Stimulated activated naive CD4-positive, alpha-beta T cell treated with Interleukin-2 at 50 U/mL for 16 hours (primary cell): ENCODE results near the gene KCNJ12.
"Not testable (repeated sequence)": the region's sequence is repeated elsewhere in the genome, so short reads cannot be mapped to it uniquely, and the experiment has no call there.

Experiments used
- DNase-seq: peaks from one replicate; lab custom pipeline; 2025; lab: John Stamatoyannopoulos, UW

The KCNJ12 gene

DNA sequence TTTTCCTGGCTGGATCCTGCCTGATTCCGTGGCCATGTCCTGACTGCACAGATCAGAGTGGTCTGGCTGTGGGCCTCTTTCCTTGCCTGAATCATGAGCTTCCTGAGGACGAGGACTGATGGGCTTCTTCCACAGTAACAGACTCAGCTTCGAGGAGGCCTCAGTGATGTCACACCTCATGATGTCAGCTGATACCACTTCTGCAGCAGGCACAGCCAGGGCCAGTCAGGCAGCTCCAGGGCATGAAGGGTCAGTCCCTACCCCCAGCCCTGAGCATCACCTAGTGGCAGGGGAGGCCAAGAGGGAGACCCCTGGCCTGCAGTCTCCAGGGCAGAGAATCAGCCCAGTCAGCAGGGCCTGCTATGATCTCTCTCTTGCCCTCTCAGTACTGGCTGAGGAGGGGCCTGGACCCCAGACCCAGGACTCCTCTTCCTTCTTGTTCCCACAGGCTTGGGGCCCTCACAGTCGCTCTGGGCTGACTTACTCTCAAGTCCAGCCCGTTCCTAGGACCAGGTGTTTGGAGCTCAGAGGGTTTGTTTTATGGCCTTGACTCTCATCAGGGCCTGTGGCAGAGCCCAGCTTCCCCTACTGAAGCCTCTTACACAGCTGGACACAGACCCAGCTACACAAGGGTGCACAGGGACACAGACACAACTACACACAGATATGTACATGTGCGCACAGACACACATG, 26.7 kb upstream of the KCNJ12 start:
- DNase-seq = not testable (repeated sequence)

DNA sequence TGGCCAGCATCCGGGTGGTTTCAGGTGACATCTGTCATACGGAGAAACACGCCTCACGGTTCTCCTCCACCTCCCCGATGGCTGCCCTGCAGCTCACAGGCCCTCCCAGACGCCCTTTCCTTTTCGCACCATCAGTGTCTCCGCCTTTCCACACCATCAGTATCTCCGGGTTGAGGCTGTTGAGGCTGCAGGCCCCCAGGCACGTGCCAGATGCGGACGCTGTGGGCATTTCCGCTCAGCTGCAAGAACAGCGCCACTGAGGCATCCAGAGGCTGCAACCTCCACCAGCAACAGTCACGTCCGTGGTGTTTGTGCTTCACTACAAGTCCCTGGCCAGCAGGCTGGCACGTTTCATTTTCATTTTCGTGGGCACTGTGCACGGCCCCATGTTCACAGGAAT, 25.7 kb upstream of the KCNJ12 start:
- DNase-seq = not testable (repeated sequence)

DNA sequence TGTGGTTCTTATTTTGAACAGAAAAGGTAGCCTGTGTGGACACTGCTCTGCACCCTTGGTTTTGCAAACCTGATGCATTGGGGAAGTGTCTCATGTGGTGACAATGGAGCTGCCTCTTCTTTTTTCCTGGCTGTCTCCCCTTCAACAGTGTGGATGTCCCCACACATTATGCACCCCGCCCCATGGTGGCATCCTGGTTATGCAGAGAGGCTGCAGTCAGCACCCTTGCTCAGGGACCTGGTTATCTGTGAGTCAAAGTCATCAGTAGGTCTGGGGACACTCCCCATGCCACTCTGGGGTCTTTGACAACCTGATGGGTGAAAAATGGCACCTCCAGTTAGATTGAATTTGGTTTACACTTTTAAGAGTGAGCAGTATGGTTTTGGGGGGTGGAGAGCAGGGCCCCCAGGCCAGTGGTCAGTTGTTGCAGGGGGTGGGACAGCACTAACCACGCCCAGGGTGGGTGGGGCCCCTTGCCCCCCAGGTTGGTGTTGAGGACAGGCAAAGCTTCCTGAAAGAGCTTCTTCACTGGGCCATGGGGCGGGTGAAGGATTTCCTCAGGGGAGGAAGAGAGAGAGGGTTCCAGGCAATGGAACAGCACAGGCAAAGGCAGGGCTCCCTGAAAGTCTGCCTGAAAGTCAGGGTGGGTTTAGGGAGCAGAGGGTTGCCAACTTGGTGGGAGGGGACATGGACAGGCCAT, 24.6 kb upstream of the KCNJ12 start:
- no peak for DNase-seq

DNA sequence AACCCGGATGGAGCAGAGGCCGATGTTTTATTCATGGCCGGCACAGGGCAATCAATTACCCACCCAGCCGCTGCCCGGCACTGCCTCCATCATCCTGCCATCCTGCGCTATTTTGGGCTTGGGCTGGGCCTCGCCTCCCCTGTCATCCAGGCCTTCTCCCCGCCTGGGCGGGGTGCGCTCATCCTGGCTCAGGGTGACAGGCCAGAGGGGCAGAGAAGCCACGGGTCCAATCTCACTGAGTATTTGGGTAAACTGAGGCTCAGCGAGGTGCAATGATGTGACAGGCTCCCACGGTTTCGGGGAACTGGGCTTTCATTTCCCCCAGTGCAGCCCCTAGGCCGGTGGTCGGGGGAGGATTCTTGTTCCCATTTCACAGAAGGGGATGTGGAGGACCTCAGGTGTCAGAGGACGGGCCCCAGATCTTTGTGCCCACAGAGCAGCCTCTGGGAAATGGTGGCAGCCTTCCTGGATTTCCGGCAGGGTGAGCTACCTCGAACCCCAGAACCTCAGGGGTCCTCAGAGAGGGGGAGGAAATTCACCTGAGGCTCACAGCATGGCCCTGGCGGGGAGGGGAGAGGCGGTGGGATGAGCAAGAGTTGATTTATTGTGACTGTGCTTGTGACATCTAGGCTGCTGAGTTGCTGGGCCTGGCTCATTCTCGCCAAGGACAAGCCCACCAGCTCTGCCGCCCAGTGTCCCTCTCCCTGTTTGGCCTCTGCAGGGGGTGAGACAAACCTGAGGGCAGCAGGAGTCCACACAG, 23.8 kb upstream of the KCNJ12 start:
- no peak for DNase-seq

DNA sequence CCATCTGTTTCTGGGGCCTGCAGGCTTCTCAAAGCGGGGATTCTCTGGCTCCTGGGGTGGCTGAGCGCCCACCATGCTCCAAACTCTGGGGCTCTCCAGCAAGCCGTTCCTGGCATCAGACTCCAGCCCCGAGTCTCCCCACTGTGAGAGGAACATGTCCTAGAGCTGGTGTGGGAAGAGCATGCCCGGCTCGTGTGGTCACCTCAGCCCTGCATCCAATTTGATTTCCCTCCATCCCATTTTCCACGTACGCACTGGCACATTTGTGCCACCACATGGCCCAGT, 23.2 kb upstream of the KCNJ12 start:
- no peak for DNase-seq

DNA sequence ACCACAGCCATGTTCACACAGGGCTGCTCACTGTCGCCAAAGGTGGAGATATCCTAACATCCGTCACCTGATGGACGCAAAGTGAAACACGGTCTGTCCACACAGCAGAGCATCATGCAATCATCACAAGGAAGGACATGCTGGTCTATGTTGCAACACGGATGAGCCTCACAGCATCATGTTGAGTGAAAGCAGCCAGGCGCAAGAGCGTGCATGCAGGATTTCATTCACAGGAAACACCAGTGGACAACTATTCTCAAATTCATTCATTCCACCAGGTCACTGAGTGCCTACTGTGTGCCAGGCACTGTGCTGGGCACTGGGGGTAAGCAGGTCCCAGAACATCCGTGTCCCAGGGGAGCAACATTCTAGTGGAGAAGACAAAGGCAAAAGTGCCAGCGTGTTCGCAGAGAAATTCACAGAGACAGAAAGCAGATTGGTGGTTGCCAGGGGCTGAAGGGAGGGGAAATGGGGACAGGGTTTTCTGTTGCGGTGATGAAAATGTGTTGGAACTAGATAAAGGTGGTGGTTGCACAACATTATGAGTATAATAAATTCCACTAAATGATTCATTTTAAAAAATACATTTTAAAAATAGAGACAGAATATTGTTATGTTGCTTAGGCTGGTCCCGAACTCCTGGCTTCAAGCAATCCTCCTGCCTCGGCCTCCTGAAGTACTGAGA, 22.7 kb upstream of the KCNJ12 start:
- no peak for DNase-seq

DNA sequence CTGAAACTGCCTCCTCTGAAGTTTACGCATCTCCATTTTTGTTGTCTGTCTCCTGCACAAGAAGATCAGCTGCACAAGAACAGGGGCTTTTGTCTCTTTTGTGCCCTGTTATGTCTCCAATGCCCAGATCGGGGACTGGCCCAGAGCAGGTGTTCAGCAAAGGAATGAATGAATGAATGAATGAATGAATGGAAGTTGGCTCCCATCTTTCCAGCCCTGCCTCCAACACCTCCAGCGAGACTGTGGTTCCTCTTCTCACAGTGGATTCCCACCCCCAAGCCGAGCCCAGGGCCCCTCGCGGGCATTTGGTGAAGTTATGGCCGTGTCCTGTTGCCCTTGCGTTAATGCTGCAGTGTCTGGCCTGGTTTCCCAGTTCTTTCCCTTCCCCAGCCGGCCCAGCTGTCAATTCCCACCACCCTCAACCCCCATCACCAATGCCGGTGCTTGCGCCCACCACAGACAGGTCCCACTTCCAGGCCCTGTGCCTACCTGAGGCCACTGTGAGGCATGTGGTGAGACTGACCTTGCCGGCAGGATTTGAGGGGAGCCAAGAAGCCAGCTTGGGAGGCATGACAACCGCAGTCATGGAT, 21.3 kb upstream of the KCNJ12 start:
- no peak for DNase-seq

DNA sequence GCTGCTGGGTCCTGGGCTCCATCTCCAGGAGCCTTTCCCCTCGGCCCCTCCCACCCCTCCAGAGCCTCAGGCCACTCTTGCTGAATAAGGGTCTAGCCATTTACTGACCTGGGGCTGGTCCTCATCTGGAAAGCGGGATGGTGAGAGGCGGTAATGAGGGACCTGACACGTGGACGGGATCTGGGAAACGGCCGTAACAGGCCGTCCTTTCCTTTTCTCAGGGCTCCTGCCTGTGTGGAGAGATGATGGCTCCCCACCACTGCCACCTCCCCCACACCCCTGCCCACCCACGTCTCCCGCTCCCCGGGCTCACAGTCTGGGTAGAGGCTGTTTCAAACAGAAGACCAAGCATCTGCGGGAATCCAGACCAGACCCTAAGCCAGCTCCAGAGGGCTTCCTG, 20.6 kb upstream of the KCNJ12 start:
- no peak for DNase-seq

DNA sequence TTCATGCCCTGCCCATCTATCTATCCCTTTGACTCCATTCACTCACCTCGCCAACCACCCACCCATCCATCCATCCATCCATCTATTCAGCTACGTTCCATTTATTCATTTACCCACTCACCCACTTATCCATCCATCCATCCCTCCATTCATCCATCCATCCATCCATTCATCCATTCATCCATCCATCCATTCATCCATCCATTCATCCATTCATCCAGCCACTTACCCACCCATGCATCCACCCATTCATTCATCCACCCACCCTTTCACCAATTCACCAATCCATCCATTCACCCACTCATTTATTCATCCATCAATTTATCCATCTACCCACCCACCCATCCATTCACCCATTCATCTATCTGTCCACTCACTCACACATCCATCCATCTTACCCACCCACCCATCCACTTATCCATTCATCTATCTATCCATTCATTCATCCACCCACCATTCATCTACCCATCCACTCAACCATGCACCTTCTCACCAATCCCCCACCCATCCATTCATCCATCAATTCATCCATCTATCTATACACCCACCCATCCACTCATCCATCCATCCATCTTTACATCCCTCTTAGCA, 19.5 kb upstream of the KCNJ12 start:
- DNase-seq = no peak

DNA sequence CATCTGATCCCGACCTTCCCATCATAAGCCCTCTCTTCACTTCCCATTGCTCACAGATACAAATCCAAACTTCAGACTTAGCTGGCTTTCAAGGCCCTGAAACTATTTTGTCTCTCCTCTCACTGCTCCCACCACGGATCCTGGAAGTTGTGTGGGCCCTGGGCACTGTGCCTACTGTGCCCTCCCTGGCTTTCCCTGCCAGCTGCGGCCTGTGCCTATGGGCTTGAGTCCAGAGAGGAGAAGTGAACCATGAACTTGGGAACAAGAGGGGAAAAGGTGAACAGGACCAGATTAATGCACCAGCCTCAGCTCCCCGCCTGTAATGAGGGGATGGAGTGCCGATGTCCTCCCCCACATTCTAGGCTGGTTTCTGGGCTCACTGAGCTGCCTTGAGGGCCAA, 18.9 kb upstream of the KCNJ12 start:
- DNase-seq = no peak

DNA sequence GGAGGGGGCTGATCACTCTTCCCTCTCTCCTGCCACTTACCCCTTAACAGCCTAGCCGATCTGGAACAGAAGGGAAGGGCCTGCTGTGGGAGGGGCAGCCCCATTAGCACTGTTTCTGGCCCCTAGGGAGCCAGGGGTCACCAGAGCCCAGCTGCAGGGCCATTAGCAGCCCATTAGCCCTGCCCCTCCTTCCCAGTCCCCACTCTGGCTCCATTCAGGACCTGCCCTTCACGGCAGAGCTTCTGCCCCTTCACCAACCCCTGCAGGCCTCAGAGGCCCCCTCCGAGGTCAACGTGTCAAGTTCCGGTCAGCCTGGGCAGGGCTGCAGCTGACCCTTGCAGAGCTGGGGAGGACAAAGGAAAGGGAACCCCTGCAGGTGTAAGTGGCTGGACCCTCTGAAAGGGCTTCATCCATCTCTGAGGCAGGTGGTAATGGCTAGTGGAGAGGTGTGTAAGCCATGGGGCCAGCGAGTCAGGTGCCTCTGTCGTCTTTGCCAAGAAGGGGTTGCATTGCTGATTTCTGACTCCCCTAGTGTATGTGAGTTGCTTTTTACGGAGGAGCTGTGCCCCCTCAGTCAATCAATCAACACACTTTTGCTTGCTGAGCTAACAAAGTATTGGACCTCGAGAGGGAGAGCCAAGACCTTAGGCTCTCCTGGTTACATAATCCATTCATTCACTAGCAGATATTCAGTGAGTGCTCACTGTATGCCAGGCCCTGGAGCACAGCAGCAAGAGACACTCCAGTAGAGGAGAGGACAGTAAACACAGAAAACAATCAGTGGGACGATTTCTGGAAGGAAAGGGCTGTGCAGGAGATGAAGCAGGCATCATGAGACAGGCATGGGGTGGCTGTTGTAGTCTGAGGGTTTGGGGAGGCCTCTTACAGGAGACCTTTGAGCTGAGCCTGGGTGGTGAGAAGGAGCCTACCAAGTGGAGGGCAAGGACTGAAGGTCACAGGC, 18.2 kb upstream of the KCNJ12 start:
- DNase-seq = no peak

DNA sequence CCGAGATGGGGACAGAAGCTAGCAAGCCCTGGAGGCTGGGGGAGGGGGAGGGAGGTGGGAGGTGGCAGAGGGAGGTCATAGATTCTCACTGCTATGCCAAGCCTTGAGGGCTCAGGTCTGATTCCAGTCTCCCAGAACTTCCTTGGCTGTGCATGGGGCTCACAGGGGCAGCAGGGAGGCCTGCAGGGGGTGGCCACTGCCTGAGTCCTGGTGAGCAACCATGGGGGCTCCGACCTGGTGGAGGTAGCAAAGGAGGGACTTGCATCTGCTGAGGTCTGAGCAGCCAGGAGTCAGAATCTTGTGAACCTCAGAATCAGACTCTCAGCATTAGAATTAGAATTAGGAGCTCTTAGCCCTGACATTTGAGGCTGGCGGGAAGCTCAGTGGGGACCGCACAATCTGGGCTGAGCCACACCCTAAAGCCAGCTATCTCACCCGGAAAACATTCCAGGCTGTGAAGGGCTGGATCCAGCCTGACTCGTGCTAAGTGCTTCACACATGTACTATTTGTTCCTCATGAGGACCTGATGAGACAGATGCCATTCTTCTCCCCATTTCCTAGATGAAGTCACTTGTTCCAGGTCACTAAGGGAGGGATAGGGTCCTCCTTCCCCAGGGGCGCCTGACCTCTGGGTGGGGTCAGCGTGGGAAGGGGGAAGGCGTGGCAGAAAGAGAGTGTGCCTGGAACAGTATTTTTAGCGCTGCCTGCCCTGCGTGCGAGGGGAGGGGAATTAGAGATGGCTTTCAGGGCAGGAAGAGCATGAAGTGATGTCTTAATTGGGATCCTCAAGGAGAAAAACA, 17.3 kb upstream of the KCNJ12 start:
- DNase-seq = no peak

DNA sequence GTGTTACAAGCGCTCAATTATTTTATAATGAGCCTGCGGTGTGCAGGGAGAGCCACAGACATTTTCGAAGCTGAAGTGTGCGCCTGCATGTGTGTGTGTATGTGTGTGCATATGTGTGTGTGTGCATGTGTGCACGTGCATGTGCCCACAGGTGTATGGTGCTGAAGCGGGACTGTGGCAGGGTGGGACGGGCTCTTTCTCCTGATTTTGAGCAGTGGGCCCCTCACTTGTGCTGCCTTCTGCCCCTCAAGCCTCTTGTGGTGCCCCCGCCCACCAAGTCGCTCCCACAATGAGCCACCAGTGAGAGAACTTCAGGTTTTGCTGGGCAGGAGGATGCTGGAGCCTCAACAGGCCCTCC, 16.7 kb upstream of the KCNJ12 start:
- DNase-seq = no peak

DNA sequence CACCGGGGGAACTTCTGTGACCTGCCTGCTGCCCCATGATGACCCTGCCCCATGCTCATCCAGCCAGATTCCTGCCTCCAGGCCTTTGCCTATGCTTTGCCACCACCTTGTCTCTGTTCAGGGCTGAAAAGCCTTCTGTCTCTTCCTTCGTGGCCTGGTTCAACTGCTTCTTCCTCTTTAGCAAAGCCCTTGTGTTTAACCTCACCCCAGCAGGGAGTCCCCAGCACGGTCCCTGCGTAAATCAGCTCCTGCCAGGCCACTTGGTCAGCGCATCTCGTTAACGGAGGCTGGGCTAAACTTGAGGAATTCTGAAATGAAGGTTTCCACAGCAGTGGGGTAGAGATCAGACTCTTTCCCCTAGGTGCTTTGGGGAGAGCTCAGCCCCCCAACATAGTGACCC, 16.1 kb upstream of the KCNJ12 start:
- DNase-seq = no peak

DNA sequence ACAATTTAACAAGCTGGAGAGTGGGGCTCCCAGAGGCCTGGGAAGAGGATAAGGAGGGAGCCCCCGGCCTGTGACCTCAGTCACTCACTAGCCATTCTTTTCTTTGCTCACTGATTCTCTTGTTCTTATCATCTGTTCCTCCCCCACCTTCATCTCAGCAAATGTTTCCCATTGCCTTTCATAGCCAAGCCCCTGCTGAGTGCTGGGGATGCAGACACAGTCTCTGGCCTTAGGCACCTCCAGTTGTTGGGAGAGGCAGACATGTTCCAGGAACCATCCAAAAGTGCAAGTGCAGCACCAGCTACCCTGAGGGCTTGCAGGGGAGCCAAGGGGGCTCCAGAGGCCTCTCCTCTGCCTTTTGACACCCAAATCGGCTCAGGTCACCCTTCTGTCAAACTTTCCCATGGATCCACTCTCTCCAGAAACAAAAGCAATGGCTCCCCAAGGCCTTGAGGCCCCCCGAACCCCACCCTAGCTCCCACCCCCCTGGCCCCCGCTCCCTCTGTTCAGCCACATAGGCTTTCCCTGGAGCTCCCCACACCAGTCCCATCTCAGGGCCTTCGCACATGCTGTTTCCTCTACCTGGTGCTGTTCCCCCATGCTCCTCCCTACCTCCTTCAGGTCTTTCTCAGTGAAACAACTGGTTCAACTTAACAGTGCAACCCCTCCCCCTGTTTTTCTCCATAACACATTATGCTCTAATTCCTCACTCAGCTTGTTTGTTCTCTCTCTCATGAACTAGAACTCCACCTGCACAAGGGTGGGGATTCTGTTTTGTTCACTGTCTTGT, 14.9 kb upstream of the KCNJ12 start:
- DNase-seq = no peak

DNA sequence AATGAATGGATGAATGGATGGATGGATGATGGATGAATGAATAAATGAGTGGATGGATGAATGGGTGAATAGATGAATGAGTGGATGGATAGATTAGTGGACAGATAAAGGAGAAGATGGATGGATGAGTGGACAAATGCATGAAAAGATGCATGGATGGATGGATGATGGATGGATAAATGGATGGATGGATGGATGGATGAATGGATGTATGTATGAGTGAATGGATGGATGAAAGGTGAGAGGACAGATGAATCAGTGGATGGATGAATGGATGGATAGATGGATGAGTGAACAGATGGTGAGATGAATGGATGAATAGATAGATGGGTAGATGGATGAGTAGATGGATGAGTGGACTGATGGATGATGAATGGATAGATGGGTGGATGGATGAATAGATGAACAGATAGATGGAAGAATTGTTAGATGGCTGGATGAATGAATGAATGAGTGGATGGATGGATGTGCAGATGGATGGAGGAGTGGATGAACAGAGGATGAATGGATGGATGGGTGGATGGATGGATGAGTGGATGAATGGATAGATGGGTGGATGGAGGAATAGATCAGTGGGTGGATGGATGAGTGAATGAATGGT, 13.7 kb upstream of the KCNJ12 start:
- no peak for DNase-seq

DNA sequence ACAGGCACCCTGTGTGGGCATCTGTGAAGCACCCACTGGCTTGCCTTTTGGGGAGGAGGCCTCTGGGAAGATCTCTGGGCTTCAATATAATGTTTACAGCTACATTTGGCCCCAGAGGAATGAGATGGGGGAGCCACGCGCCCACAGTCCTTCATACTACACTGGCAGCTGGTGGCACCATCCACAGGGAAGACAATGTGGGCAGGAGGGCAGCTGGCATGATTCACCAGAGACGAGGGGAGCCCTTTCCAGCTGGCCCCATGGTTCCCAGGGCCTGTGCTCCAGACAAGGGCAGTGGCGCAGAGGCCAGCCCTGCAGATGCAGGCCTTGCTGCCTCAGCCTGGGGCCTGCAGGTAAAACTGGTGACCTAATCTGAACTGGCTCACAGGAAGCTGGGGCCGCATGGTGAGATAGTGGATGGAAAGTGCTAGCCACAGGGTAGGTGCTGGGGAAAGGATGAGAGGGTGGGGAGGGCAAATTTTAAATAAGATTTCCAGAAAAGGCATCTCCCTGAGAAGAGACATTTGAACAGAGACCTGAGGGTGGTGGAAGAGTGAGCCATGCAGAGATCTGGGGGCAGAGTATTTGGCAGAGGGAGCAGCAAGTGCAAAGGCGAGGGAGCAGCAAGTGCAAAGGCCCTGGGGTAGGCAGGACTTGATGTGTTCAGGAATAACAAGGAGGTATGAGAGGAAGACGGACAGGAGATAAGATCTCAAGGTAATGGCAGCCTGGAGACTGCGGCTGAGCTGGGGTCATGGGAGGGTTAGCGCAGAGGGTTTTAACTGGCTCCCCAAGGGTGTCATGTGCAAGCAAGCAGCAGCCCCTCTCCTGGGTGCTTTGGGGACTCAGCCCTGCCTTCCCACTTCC, 12.1 kb upstream of the KCNJ12 start:
- no peak for DNase-seq

DNA sequence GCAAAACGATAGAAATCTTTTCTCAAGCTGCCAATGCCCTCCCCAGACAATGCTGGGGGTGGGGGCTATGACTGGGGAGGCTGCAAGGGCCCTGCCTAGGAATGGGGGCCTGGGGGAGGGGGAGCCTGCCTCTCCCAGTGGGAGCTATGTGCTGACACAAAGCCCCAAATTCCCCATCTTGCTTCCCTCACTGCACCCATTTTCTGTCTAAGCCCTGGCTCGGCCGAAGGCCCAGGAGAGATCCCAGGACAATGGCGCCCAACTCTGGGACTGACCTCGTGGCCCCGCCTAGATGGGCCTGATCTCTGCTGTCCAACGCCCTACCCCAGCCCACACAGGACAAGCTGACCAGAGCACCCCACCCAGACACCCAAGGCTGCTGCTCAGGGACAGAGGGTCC, 11.1 kb upstream of the KCNJ12 start:
- DNase-seq = no peak
